NB4 (cell line): ENCODE results near the gene TENM4.

Experiments
- CTCF ChIP-seq: IDR thresholded peaks from one replicate; pipeline ENCODE4 v1.5.1; 2012; ENCODE audit warnings: low read depth, low read length
- MAX ChIP-seq: IDR thresholded peaks from 2 replicates; pipeline ENCODE4 v1.6.1; 2011; ENCODE audit warnings: low read depth, low read length

GRCh38 chr11:78993802-78994430 lies 446.9 kb downstream of the TENM4 start:
- TF ChIP-seq CTCF = no peak
- TF ChIP-seq MAX = no peak
